Measurements from ENCODE around the gene CEP170B. TPM values are rescaled to one million over a fixed set of nuclear protein-coding genes. Genes with fewer than 3 reads are reported as not detected.
A peak's percentile ranks its signal among the peaks of the same experiment; 100 is the strongest.

CEP170B gene
- total RNA-seq, 2 experiments from 2014 or later = 3.0 TPM

GRCh38 chr14:104929268-104930230 lies 64.5 kb downstream of the CEP170B start:
- POLR2A ChIA-PET = no interaction called here
- H3K36me3 Mint-ChIP-seq (ENCODE audit: low read depth) = no peaks in the 10 kb centered on the region
- H3K4me3 Mint-ChIP-seq = no peak overlapping the region
- no peak overlapping the region for H3K27ac Mint-ChIP-seq
- CTCF ChIA-PET = interaction anchor here (0.8 kb wide), 1 partner anchor 117 kb away, joined by 3 read pairs; no protein-coding TSS in a partner anchor
- no peak for DNase-seq
- H3K4me1 Mint-ChIP-seq = peaks cover 1% of the 10 kb centered on the region
- no peaks in the 10 kb centered on the region for H3K9me3 Mint-ChIP-seq
- H3K27me3 Mint-ChIP-seq = peaks cover 10% of the 10 kb centered on the region

- ChIA-PET CTCF (interaction anchor here (1.2 kb wide), 1 partner anchor 1733 kb away, joined by 5 read pairs; no protein-coding TSS in a partner anchor), POLR2A (no interaction called here)
Observed at GRCh38 chr14:104930526-104931303, 65.6 kb downstream of the CEP170B start.

GRCh38 chr14:104931304-104931770 lies 66.3 kb downstream of the CEP170B start:
- H3K4me1 Mint-ChIP-seq = peaks cover 3% of the 10 kb centered on the region
- CTCF ChIA-PET = interaction anchor here (1.2 kb wide), 1 partner anchor 1732 kb away, joined by 5 read pairs; no protein-coding TSS in a partner anchor
- no peak overlapping the region for H3K4me3 Mint-ChIP-seq
- POLR2A ChIA-PET = no interaction called here
- H3K27ac Mint-ChIP-seq = no peak overlapping the region
- H3K9me3 Mint-ChIP-seq = no peaks in the 10 kb centered on the region
- no peaks in the 10 kb centered on the region for H3K36me3 Mint-ChIP-seq (ENCODE audit: low read depth)
- peaks cover 18% of the 10 kb centered on the region for H3K27me3 Mint-ChIP-seq
- no peak for DNase-seq

More at GRCh38 chr14:104930526-104931303, 65.6 kb downstream of the CEP170B start:
- H3K9me3 Mint-ChIP-seq = no peaks in the 10 kb centered on the region
- H3K27ac Mint-ChIP-seq = no peak overlapping the region
- no peak overlapping the region for H3K4me3 Mint-ChIP-seq
- no peaks in the 10 kb centered on the region for H3K36me3 Mint-ChIP-seq (ENCODE audit: low read depth)
- DNase-seq = no peak
- peaks cover 3% of the 10 kb centered on the region for H3K4me1 Mint-ChIP-seq
- peaks cover 18% of the 10 kb centered on the region for H3K27me3 Mint-ChIP-seq

GRCh38 chr14:104931771-104932675 lies 67.0 kb downstream of the CEP170B start:
- H3K27me3 Mint-ChIP-seq = peaks cover 18% of the 10 kb centered on the region
- POLR2A ChIA-PET = no interaction called here

GRCh38 chr14:104932676-104933631 lies 67.9 kb downstream of the CEP170B start:
- H3K36me3 Mint-ChIP-seq (ENCODE audit: low read depth) = no peaks in the 10 kb centered on the region
- DNase-seq = peak; percentile 81
- peaks cover 26% of the 10 kb centered on the region for H3K27me3 Mint-ChIP-seq
- H3K4me1 Mint-ChIP-seq = peaks cover 3% of the 10 kb centered on the region
- no peak overlapping the region for H3K27ac Mint-ChIP-seq
- ChIA-PET POLR2A (no interaction called here), CTCF (interaction anchor here (0.6 to 3.4 kb wide), 4 partner anchors 8 to 132 kb away, joined by 3 to 9 read pairs (median 3); partner anchors contain the start of genes GPR132 and PLD4)
- H3K4me3 Mint-ChIP-seq = no peak overlapping the region
- no peaks in the 10 kb centered on the region for H3K9me3 Mint-ChIP-seq

More at GRCh38 chr14:104931771-104932675, 67.0 kb downstream of the CEP170B start:
- Mint-ChIP-seq H3K27ac (no peak overlapping the region), H3K4me3 (peak overlapping the region; percentile 36), H3K4me1 (peaks cover 3% of the 10 kb centered on the region), H3K9me3 (no peaks in the 10 kb centered on the region), H3K36me3 (ENCODE audit: low read depth) (no peaks in the 10 kb centered on the region)
- CTCF ChIA-PET = interaction anchor here (0.6 to 3.4 kb wide), 2 partner anchors 114 to 131 kb away, joined by 3 to 9 read pairs; no protein-coding TSS in a partner anchor
- DNase-seq = no peak

GRCh38 chr14:104933746-104934733 lies 69.0 kb downstream of the CEP170B start:
- POLR2A ChIA-PET = no interaction called here
- no peak overlapping the region for H3K27ac Mint-ChIP-seq
- H3K4me3 Mint-ChIP-seq = peak overlapping the region; percentile 14
- H3K4me1 Mint-ChIP-seq = peaks cover 3% of the 10 kb centered on the region
- CTCF ChIA-PET = interaction anchor here (0.6 to 3.4 kb wide), 5 partner anchors 9 to 131 kb away, joined by 3 to 9 read pairs (median 3); partner anchors contain the start of genes GPR132 and PLD4
- no peaks in the 10 kb centered on the region for H3K36me3 Mint-ChIP-seq (ENCODE audit: low read depth)
- no peaks in the 10 kb centered on the region for H3K9me3 Mint-ChIP-seq
- H3K27me3 Mint-ChIP-seq = peaks cover 33% of the 10 kb centered on the region
- no peak for DNase-seq

GRCh38 chr14:104935026-104935650 lies 70.1 kb downstream of the CEP170B start:
- Mint-ChIP-seq H3K27me3 (peaks cover 34% of the 10 kb centered on the region), H3K27ac (no peak overlapping the region), H3K4me3 (no peak overlapping the region), H3K36me3 (ENCODE audit: low read depth) (no peaks in the 10 kb centered on the region), H3K4me1 (peaks cover 3% of the 10 kb centered on the region), H3K9me3 (no peaks in the 10 kb centered on the region)
- CTCF ChIA-PET = interaction anchor here (0.6 to 3.4 kb wide), 3 partner anchors 107 to 139 kb away, joined by 3 to 9 read pairs (median 4); no protein-coding TSS in a partner anchor
- POLR2A ChIA-PET = no interaction called here
- DNase-seq = no peak

GRCh38 chr14:104935955-104936354 lies 70.9 kb downstream of the CEP170B start:
- ChIA-PET CTCF (interaction anchor here (1.1 kb wide), 1 partner anchor 139 kb away, joined by 3 read pairs; no protein-coding TSS in a partner anchor), POLR2A (no interaction called here)
- peaks cover 34% of the 10 kb centered on the region for H3K27me3 Mint-ChIP-seq
- no peaks in the 10 kb centered on the region for H3K9me3 Mint-ChIP-seq
- no peaks in the 10 kb centered on the region for H3K36me3 Mint-ChIP-seq (ENCODE audit: low read depth)
- no peak overlapping the region for H3K27ac Mint-ChIP-seq
- H3K4me1 Mint-ChIP-seq = peaks cover 3% of the 10 kb centered on the region
- DNase-seq = no peak
- no peak overlapping the region for H3K4me3 Mint-ChIP-seq

GRCh38 chr14:104936361-104937155 lies 71.5 kb downstream of the CEP170B start:
- H3K4me3 Mint-ChIP-seq = no peak overlapping the region
- peaks cover 34% of the 10 kb centered on the region for H3K27me3 Mint-ChIP-seq
- H3K36me3 Mint-ChIP-seq (ENCODE audit: low read depth) = no peaks in the 10 kb centered on the region
- no peak for DNase-seq
- CTCF ChIA-PET = interaction anchor here (0.9 kb wide), 1 partner anchor 92 kb away, joined by 3 read pairs; no protein-coding TSS in a partner anchor
- no peaks in the 10 kb centered on the region for H3K9me3 Mint-ChIP-seq
- H3K4me1 Mint-ChIP-seq = peaks cover 3% of the 10 kb centered on the region
- POLR2A ChIA-PET = no interaction called here
- no peak overlapping the region for H3K27ac Mint-ChIP-seq

Data from activated CD4-positive, alpha-beta T cell treated with anti-CD3 and anti-CD28 coated beads, Interleukin-2, amount 10 ng/mL, durations not matched to agents 7 days and 5 days (primary cell).